HepG2 (cell line): ENCODE data around the gene GDA. TPM values are rescaled to one million over a fixed set of nuclear protein-coding genes. Genes with fewer than 3 reads are reported as not detected.

ENCODE experiments used
- AKNA ChIP-seq: sonication (generic); formaldehyde crosslinking; IDR thresholded peaks from 2 replicates; pipeline ENCODE4 v1.4.0; 2020; ENCODE audit warnings: missing genetic modification reagents, borderline replicate concordance
- FOXC1 ChIP-seq: sonication (generic); formaldehyde crosslinking; IDR thresholded peaks from 2 replicates; pipeline ENCODE4 v1.8.0; 2022; ENCODE audit warnings: mild to moderate bottlenecking, missing genetic modification reagents, borderline replicate concordance
- HNF1A ChIP-seq, 2 experiments: sonication (generic) in 1 of 2; formaldehyde crosslinking in 1 of 2; IDR thresholded peaks; 2 replicates each; pipeline versions ENCODE4 v1.4.0 to v1.6.1; 2016 to 2020; ENCODE audit warnings: borderline replicate concordance in 1 of 2, low read depth in 1 of 2, mild to moderate bottlenecking in 1 of 2, missing genetic modification reagents in 1 of 2
- HOXD1 ChIP-seq: sonication (generic); formaldehyde crosslinking; IDR thresholded peaks from 2 replicates; pipeline ENCODE4 v1.5.0; 2020; ENCODE audit warnings: missing genetic modification reagents
- JDP2 ChIP-seq: sonication (generic); formaldehyde crosslinking; IDR thresholded peaks from 2 replicates; pipeline ENCODE4 v1.8.1; 2022; ENCODE audit warnings: missing genetic modification reagents, borderline replicate concordance
- MAFK ChIP-seq, 2 experiments: IDR thresholded peaks in 1 of 2; conservative IDR thresholded peaks in 1 of 2; 2 replicates each; pipeline ENCODE4 v1.6.1; 2011; ENCODE audit warnings: improper control_type of control experiment in 2 of 2, low read length in 2 of 2
- PAWR ChIP-seq: sonication (generic); formaldehyde crosslinking; IDR thresholded peaks from 2 replicates; pipeline ENCODE4 v1.4.0; 2020; ENCODE audit warnings: missing genetic modification reagents, mild to moderate bottlenecking, borderline replicate concordance
- SRSF9 ChIP-seq: fragments of 200-400 bp; formaldehyde crosslinking; IDR thresholded peaks from 2 replicates; pipeline ENCODE4 v1.6.1; 2018; ENCODE audit warnings: borderline replicate concordance, mild to moderate bottlenecking, low read depth, low read length; ENCODE audit not compliant: insufficient read depth, poor library complexity, severe bottlenecking
- WIZ ChIP-seq: sonication (generic); formaldehyde crosslinking; IDR thresholded peaks from 2 replicates; pipeline ENCODE4 v1.5.1; 2020; ENCODE audit warnings: mild to moderate bottlenecking, missing genetic modification reagents
- ZNF292 ChIP-seq: sonication (generic); formaldehyde crosslinking; IDR thresholded peaks from 2 replicates; pipeline ENCODE4 v1.8.1; 2022; ENCODE audit warnings: mild to moderate bottlenecking, low read depth, missing genetic modification reagents, borderline replicate concordance
- ZNF414 ChIP-seq: sonication (generic); formaldehyde crosslinking; IDR thresholded peaks from 2 replicates; pipeline ENCODE4 v1.5.0; 2020; ENCODE audit warnings: missing genetic modification reagents
- ZNF510 ChIP-seq: sonication (generic); formaldehyde crosslinking; IDR thresholded peaks from 2 replicates; pipeline ENCODE4 v1.4.0; 2020; ENCODE audit warnings: low read depth, mild to moderate bottlenecking, missing genetic modification reagents
- ZNF740 ChIP-seq: sonication (generic); formaldehyde crosslinking; IDR thresholded peaks from 2 replicates; pipeline ENCODE4 v1.4.0; 2020; ENCODE audit warnings: missing genetic modification reagents
- ZNF749 ChIP-seq: sonication (generic); formaldehyde crosslinking; IDR thresholded peaks from 2 replicates; pipeline ENCODE4 v1.8.0; 2022; ENCODE audit warnings: mild to moderate bottlenecking, missing genetic modification reagents, moderate library complexity, borderline replicate concordance
- polyA plus RNA-seq, 8 experiments: library from polyadenylated mRNA; depleted of rRNA in 3 of 8; stranded (reverse) in 7 of 8; unstranded in 1 of 8; fragments of >200 nt; fragmentation: Illumina TruSeq in 4 of 8; extraction: Trizol in 4 of 8; gene quantifications; 2 replicates each; pipeline versions ENCODE4 v1.2.1 to v1.2.3, GENCODE V29; 2011 to 2016; ENCODE audit warnings: low read depth in 4 of 8, missing spikeins in 1 of 8, mixed read lengths in 1 of 8; ENCODE audit not compliant: insufficient read depth in 1 of 8
- total RNA-seq, 5 experiments: library from RNA; depleted of rRNA; stranded (reverse); fragments of >200 nt; fragmentation: Illumina TruSeq; extraction: Trizol; gene quantifications; 2 replicates each; pipeline ENCODE4 v1.2.3, GENCODE V29; 2016; ENCODE audit warnings: low read depth in 1 of 5

Gene GDA
- total and polyA plus RNA-seq, 2 of the 13 experiments (the other 11 are each of a cell fraction or from before 2014, with no cell fraction given) = 0.15 to 0.99 TPM

DNA sequence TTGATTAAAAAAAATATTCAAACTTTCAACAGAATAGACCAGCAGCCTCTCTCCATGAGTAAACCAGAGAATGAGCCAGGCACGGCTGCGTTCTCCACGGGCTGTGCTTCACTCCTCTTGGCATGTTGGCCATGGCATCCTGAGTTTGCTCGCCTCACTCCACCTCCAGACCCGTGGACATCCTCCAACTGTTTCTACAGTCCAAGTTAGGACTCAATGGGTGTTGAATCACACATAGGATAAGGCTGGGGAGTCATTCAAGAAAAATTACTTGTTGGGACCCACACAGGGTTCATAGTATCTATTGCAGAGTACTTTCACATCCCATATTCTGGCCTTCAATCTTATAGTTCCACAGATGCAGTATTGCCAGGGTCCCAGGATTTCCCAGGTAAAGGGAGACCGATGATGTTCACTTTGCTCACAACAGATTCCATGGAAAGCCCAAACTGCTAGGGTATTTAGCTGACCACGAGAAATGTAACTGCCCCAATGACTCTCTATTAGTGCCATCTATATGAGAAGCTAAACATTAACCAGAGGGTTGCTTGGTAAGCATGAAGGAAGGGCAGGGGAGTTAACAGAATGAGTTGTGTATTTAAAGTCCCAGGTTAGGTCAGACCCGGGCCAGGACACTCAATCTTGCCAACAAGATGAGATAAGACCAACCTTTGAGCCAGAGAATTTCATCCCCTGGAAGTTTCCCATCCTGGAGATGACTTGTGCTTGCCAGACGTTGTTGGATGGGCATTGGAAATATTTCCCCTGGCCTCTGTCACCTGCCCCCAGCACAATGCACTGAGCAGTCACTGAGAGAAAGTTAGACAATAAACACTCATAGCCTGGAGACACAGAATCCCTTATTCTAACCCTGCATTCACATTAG is 19.7 kb upstream of the GDA start (continued):
- TF ChIP-seq AKNA (CRISPR knock-in tag) (no peak), ZNF414 (0 out of 2 replicates have a peak, but pooled peaks have one; percentile 37), ZNF740 (no peak), PAWR (CRISPR knock-in tag) (no peak), ZNF749 (CRISPR knock-in tag) (no peak), MAFK (conservative IDR thresholded peaks at IDR 0.05 in 1 of 2, IDR thresholded peaks at IDR 0.05 in 1 of 2; ENCODE audit: low read length in 2 of 2) (peak; percentile 39 to 73; a peak in 3 of 4 replicates), ZNF510 (no peak), FOXC1 (no peak), HOXD1 (peak; percentile 55; the same call in 1 of the 2 replicates), ZNF292 (CRISPR knock-in tag) (peak; percentile 33; the same call in 1 of the 2 replicates), WIZ (CRISPR knock-in tag) (0 out of 2 replicates have a peak, but pooled peaks have one; percentile 38), JDP2 (CRISPR knock-in tag) (no peak), HNF1A (IDR thresholded peaks at IDR 0.05; ENCODE audit: low read depth) (peak; percentile 96), HNF1A (CRISPR knock-in tag; IDR thresholded peaks at IDR 0.05; ENCODE audit: borderline replicate concordance) (peak; percentile 95), SRSF9 (no peak)
